ENCODE measurements around the gene KCTD18.

DNA sequence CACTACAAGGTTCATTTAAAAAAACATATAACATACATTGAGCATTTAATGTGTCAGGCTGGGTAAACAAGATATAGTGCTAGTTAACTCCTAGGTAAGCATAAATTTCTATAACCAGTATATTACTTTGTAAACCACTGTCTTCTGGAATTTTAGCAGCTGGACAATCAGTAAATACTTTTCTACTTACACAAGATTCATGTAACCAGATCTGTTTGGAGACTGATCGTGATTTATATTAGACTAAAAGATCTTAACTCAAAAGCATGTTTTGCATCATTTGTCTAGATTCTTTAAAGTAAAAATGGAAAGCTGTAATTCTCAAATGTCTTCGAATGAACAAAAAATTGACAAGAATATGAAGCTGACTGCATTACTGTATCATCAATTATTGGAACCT, 15.2 kb upstream of the KCTD18 start:
- TF ChIP-seq POLR2A (IDR thresholded peaks at IDR 0.05; ENCODE audit: low read length) = no peak
- no peak for TF ChIP-seq GATA1 (IDR thresholded peaks at IDR 0.05; ENCODE audit: low read depth, low read length)

All from erythroblast (primary cell).